ENCODE measurements around the gene ART1. TPM values are rescaled to one million over a fixed set of nuclear protein-coding genes. Genes with fewer than 3 reads are reported as not detected.

ART1 gene
- total and polyA plus RNA-seq, 8 donors: not detected

GRCh38 chr11:3632070-3632660, 12.8 kb upstream of the ART1 start:
- WGBS, 2 donors: 90 to 95% methylated on average over 5 of the region's 5 CpGs
- TF ChIP-seq, protein P1, sequence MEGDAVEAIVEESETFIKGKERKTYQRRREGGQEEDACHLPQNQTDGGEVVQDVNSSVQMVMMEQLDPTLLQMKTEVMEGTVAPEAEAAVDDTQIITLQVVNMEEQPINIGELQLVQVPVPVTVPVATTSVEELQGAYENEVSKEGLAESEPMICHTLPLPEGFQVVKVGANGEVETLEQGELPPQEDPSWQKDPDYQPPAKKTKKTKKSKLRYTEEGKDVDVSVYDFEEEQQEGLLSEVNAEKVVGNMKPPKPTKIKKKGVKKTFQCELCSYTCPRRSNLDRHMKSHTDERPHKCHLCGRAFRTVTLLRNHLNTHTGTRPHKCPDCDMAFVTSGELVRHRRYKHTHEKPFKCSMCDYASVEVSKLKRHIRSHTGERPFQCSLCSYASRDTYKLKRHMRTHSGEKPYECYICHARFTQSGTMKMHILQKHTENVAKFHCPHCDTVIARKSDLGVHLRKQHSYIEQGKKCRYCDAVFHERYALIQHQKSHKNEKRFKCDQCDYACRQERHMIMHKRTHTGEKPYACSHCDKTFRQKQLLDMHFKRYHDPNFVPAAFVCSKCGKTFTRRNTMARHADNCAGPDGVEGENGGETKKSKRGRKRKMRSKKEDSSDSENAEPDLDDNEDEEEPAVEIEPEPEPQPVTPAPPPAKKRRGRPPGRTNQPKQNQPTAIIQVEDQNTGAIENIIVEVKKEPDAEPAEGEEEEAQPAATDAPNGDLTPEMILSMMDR (IDR thresholded peaks at IDR 0.05): no peak
- Histone ChIP-seq H3K27ac (no peak overlapping the region), H3K27me3 (no peaks in the 10 kb centered on the region), H3K9me3 (no peaks in the 10 kb centered on the region), H3K36me3 (no peaks in the 10 kb centered on the region), H3K4me1 (no peaks in the 10 kb centered on the region), H3K4me3 (no peak overlapping the region)
- FAIRE-seq: no peak
- ATAC-seq: no peak
- DNase-seq: no peak
- intact Hi-C loops (cut with DNase I): no loop called here

DNA sequence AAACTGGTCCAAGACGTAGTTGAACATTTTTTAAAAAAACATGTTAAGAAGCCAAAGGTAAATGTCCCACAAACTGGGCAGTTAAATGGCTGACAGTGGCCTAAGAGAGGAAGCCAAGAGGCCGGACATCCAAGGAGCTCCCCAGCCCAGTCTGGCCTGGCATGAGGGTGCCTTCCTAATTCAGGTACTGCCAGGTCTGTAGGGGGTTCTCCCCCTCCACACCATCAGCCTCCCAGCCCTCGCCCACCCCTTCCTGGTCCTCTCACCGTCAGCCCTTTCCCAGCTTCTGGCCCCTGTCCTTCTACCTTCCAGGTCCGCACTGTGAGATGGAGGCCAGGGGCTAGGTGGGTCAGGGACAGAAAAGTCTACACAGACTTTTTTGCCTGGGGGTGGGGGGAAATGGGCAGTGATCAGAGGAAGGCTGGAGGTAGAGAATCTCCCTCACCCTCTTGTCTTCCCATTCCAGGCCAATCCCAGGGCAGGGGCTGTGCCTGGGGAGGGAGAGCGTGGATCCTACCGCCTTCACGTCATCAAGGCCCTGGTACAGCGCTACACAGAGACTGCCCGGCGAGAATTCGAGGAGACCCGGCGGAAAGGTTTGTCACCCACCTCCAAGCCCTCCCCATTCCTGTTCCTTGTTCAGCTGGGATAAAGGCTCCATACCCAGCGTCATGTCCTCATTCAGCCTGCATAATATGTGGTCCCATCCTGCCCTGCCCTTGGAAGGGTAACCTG, 9.1 kb upstream of the ART1 start:
- no peak for FAIRE-seq
- DNase-seq: no peak
- H3K9me3 ChIP-seq: no peaks in the 10 kb centered on the region
- intact Hi-C loops (cut with DNase I): no loop called here
- ATAC-seq: no peak
- TF ChIP-seq, protein P1 (IDR thresholded peaks at IDR 0.05): no peak
- WGBS, 2 donors: 87 to 88% methylated on average over 15 of the region's 15 CpGs
- no peaks in the 10 kb centered on the region for H3K36me3 ChIP-seq
- no peaks in the 10 kb centered on the region for H3K4me1 ChIP-seq
- no peaks in the 10 kb centered on the region for H3K27me3 ChIP-seq
- no peak overlapping the region for H3K4me3 ChIP-seq
- no peak overlapping the region for H3K27ac ChIP-seq

DNA sequence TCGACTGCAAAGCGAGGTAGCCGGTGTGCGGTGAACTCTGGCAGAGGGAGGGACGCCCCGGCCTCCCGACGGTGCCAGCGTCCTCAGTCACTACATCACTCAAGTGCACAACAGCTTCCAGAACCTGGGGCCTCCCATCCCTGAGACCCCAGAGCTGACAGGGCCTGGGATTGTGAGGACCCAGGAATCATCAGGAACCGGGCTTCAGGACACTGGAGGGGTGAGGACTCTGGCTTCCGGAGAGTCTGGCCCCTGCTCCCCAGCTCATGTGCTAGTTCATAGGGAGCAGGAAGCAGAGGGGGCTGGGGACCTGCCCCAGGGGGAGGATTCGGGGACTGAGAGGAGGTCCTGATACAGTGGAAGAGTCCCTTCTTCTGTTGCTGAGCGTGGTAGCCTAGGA, 7.7 kb upstream of the ART1 start:
- Histone ChIP-seq H3K27ac (no peak overlapping the region), H3K27me3 (no peaks in the 10 kb centered on the region), H3K4me1 (peaks cover 0 to under 1% (median 0%) of the 10 kb centered on the region in 3 donors), H3K9me3 (no peaks in the 10 kb centered on the region), H3K4me3 (no peak overlapping the region), H3K36me3 (no peaks in the 10 kb centered on the region)
- TF ChIP-seq, protein P1 (IDR thresholded peaks at IDR 0.05): no peak
- DNase-seq (no peak), ATAC-seq (no peak), FAIRE-seq (no peak)
- intact Hi-C loops (cut with DNase I): no loop called here
- WGBS, 2 donors: 78 to 85% methylated on average over 13 of the region's 13 CpGs

DNA sequence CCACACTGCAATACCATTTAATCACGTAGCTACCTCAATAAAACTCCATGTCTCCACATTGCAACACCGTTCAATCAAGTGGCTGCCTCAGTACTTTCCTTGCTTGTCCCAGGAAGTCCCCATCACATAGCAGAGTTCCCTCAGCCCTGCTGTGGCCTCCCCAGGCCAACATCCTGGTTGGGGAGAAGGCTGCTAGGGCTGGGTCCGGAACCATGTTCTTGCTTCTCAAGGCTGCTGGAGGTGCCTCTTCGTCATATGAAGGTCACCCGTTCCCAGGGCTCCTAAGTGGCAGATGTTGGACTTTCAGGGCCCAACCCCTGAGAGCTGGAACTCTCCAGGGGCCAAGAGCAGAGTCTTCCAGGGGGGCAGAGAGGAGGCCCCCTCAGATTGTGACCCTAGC, 6.4 kb upstream of the ART1 start:
- H3K9me3 ChIP-seq: no peaks in the 10 kb centered on the region
- DNase-seq (no peak), ATAC-seq (no peak), FAIRE-seq (no peak)
- H3K27ac ChIP-seq: no peak overlapping the region
- TF ChIP-seq, protein P1 (IDR thresholded peaks at IDR 0.05): no peak
- 76 to 79% methylated on average over 5 of the region's 5 CpGs for WGBS, 2 donors
- H3K36me3 ChIP-seq: no peaks in the 10 kb centered on the region
- H3K4me1 ChIP-seq: peaks cover 0 to 4% (median 4%) of the 10 kb centered on the region in 3 donors
- H3K4me3 ChIP-seq: no peak overlapping the region
- intact Hi-C loops (cut with DNase I): no loop called here
- no peaks in the 10 kb centered on the region for H3K27me3 ChIP-seq

GRCh38 chr11:3639841-3640240, 5.1 kb upstream of the ART1 start:
- Histone ChIP-seq H3K27me3 (no peaks in the 10 kb centered on the region), H3K9me3 (no peaks in the 10 kb centered on the region), H3K4me1 (peaks cover 0 to 4% (median 4%) of the 10 kb centered on the region in 3 donors), H3K4me3 (no peak overlapping the region), H3K36me3 (no peaks in the 10 kb centered on the region), H3K27ac (no peak overlapping the region)
- FAIRE-seq (no peak), ATAC-seq (no peak), DNase-seq (no peak)
- WGBS, 2 donors: 93 to 98% methylated on average over 14 of the region's 14 CpGs
- intact Hi-C loops (cut with DNase I): no loop called here
- TF ChIP-seq, protein P1 (IDR thresholded peaks at IDR 0.05): no peak
